Ureter (tissue), 1 donor: Measurements from ENCODE around the gene AKAP1. TPM values are rescaled to one million over a fixed set of nuclear protein-coding genes. Genes with fewer than 3 reads are reported as not detected.

ENCODE experiments used
- DNase-seq: peaks from one replicate; pipeline ENCODE4 v3.0.0-alpha.2; 2020; ENCODE audit warnings: low spot score
- total RNA-seq: library from RNA; stranded (reverse); gene quantifications from one replicate; pipeline ENCODE4 v1.2.4, GENCODE V29; 2023
- donor health status: DM: yes; HTN: yes; CAD: no.

AKAP1 gene
- total RNA-seq, 1 donor from 2014 or later = 76.7 TPM

- DNase-seq = peak; percentile 89
These were observed 45.8 kb downstream of the AKAP1 start for GRCh38 chr17:57130708-57131461.

GRCh38 chr17:57132663-57133062 is 47.6 kb downstream of the AKAP1 start:
- DNase-seq = no peak

- no peak for DNase-seq
These were observed 48.4 kb downstream of the AKAP1 start for GRCh38 chr17:57133486-57133885.

- no peak for DNase-seq
These were observed 50.2 kb downstream of the AKAP1 start for GRCh38 chr17:57135026-57135788.

GRCh38 chr17:57135789-57136291 is 50.8 kb downstream of the AKAP1 start:
- no peak for DNase-seq

GRCh38 chr17:57136355-57136754 is 51.3 kb downstream of the AKAP1 start:
- DNase-seq = no peak

- DNase-seq = no peak
These were observed 53.2 kb downstream of the AKAP1 start for GRCh38 chr17:57138030-57138911.

- DNase-seq = no peak
These were observed 54.0 kb downstream of the AKAP1 start for GRCh38 chr17:57138956-57139576.

GRCh38 chr17:57140316-57140715 is 55.3 kb downstream of the AKAP1 start:
- DNase-seq = no peak

- no peak for DNase-seq
These were observed 57.9 kb downstream of the AKAP1 start for GRCh38 chr17:57142925-57143324.

- no peak for DNase-seq
These were observed 58.3 kb downstream of the AKAP1 start for GRCh38 chr17:57143361-57143760.

GRCh38 chr17:57143919-57144318 is 58.9 kb downstream of the AKAP1 start:
- DNase-seq = no peak

- no peak for DNase-seq
These were observed 59.5 kb downstream of the AKAP1 start for GRCh38 chr17:57144567-57144966.

- DNase-seq = no peak
These were observed 60.3 kb downstream of the AKAP1 start for GRCh38 chr17:57145347-57145746.

- DNase-seq = no peak
These were observed 61.2 kb downstream of the AKAP1 start for GRCh38 chr17:57146273-57146672.

- DNase-seq = no peak
These were observed 66.8 kb downstream of the AKAP1 start for GRCh38 chr17:57151798-57152197.

- no peak for DNase-seq
These were observed 68.0 kb downstream of the AKAP1 start for GRCh38 chr17:57152967-57153528.

- DNase-seq = no peak
These were observed 69.9 kb downstream of the AKAP1 start for GRCh38 chr17:57154921-57155320.

GRCh38 chr17:57158325-57158724 is 73.3 kb downstream of the AKAP1 start:
- DNase-seq = no peak

- DNase-seq = no peak
These were observed 73.7 kb downstream of the AKAP1 start for GRCh38 chr17:57158795-57159194.

GRCh38 chr17:57160624-57161023 is 75.6 kb downstream of the AKAP1 start:
- no peak for DNase-seq
